Fibroblast of the aortic adventitia (primary cell): Measurements from ENCODE around the gene E2F4. TPM values are rescaled to one million over a fixed set of nuclear protein-coding genes. Genes with fewer than 3 reads are reported as not detected.

Experiments
- DNase-seq: peaks from one replicate; pipeline ENCODE4 v3.0.0-alpha.2; 2010; ENCODE audit warnings: low read depth
- H3K4me3 ChIP-seq: 2 replicates; pipeline ENCODE4 v1.5.1; 2011; ENCODE audit warnings: low read depth, mild to moderate bottlenecking, control low read depth, low read length, moderate library complexity
- CTCF ChIP-seq: IDR thresholded peaks from 2 replicates; pipeline ENCODE4 v1.5.1; 2011; ENCODE audit warnings: mild to moderate bottlenecking, low read length, control low read depth, inconsistent platforms; ENCODE audit not compliant: insufficient read depth
- total RNA-seq: library from RNA; depleted of rRNA; stranded (reverse); fragments of >200 nt; gene quantifications from 2 replicates; pipeline ENCODE4 v1.2.3, GENCODE V29; 2012; ENCODE audit warnings: low replicate concordance

Gene E2F4
- total RNA-seq, 1 donor: 47.5 TPM

DNA sequence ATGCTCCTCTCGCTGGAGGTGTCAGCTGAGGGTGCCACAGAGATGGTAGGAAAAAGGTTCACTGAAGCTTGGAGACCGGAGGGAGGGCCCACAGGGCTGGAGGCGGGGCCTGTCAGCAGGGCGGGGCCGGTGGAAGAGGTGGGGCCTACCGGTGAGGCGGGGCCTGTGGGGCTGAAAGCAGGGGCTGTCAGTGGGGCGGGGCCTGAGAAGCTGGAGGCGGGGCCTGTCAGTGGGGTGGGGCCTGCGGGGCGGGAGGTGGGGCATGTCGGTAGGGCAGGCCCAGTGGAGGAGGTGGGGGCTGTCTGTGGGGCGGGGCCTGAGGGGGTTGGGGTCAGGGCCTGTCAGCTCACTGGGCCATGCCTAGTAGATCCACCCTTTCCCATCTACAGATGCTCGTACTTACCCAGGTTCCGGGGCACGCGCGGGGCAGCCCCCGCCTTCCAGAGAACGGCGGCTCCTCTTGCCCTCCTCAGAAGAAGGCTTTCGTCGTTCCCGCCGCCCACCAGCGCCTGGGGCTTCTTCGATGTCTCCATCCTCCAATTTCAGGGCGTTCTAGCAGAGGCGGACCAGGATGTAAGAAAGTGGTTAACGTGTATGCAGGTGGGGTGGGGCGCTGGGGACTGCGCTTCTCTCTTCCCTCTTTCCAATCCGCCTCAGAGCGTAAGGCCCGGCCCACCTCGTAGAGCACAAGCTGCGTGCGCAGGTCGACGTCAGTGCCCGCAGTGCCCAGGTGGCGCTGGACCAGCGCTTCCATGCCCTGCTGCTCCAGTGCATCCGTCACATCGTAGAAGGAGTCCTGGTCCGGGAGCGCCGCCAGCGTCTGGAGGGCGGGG, 44.8 kb downstream of the E2F4 start:
- DNase-seq: peak; percentile 22
- H3K4me3 ChIP-seq: no peak overlapping the region
- no peak for TF ChIP-seq CTCF

GRCh38 chr16:67237396-67238277, 45.7 kb downstream of the E2F4 start:
- H3K4me3 ChIP-seq: no peak overlapping the region
- no peak for TF ChIP-seq CTCF
- no peak for DNase-seq

DNA sequence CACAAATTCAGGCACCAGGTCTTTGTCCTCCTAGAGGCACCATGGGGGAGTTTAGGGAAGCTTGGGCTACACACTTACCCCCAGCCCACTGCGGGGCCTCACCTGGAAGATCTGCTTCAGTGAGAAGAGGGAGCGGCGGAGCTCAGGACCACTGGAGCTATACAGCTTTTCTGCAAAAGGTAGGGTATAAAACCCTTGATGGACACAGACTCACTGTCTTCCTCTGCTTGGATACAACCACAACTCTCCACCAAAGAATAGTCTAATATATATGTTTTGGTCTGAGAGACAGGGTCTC, 46.3 kb downstream of the E2F4 start:
- H3K4me3 ChIP-seq: no peak overlapping the region
- no peak for TF ChIP-seq CTCF
- no peak for DNase-seq

DNA sequence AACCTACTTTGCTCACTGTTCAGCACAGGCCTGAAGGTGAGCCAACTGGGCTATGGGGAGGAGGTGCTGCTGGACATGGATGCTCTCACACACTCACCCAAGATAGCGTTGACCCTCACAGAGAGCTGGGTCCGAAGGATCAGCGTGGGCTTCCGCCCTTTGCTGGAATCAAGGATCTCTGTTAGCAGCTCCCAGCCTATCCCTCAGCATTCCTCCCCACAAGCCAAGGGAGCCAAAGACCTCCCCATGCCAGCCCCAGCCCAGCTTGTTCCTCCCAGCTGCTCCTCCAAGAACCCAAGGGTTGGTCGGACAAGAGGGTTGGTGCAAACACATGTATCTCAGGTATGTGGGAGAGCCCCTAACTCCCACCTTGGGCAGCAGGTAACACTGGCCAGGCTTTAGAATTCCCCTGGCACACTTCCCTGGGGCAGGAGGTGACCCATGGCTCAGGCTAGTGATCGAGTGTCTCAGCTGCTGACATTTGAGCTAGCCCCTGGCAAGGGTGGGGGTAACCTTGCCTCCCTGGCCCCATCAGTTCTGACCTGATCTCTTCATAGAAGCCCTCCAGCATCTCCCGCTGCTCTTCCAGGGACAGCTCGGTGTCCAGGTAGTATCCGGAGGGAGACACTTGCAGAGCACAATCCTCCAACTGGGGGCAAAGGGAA, 47.0 kb downstream of the E2F4 start:
- no peak for DNase-seq
- no peak for TF ChIP-seq CTCF
- H3K4me3 ChIP-seq: no peak overlapping the region

DNA sequence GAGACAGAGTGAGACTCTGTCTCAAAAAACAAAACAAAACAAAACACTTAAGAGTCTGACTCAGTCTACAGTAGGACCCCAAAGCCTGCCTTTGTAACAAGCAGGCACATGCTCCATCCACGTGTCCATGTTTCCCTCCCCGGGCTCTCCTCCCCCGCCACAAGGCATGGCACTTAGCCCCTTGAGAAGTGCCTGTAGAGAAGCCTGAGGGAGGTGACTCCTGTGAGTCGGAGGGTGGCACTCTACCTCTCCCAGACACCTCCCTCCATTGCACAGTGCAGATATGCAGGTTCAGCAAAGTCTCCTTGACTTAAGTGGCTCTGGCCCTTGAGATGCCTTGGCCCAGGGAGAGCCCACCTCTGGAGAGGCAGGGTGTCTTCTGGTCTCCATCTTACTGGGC, 48.6 kb downstream of the E2F4 start:
- DNase-seq: no peak
- no peak overlapping the region for H3K4me3 ChIP-seq
- no peak for TF ChIP-seq CTCF

DNA sequence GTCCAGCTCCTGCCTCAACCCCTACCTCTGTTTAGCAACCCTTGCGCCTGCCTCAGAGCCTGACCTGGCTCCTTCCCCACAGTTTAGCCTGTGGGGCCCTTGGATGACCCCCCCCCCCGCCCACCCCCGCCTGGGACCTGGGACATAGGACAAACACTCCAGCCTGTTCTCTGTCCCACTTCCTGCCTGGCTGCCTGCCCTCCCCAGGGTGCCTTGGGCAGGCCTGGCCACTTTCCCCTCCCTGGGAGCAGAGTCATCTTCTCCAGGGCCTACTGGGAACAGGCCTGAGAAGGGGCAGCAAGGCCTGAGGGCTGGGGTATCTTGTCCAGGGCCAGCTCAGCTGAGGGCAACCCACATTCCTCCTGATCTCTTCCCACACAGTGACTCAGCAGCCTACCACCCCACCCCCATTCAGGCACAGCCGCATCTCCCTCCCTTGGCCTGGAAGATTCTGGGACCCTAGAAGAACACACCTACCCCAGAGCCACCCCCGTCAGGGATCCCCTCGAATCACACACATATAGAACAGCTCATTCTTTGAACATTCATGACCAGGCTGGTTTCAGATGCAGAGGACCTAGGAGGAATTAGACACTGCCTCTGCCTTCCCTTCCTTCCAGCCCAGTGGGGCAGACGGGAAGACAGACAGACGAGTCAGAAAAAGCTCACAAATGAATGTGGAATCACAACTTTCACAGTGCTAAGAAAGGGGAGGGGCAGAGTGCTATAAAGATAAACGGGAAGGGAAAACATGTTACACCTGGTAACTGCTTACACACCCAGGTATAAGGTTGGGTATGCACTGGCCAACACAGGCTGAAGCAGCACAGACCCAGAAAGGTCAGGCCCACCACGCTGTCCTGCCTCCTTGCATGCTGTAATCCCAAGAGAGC, 49.3 kb downstream of the E2F4 start:
- no peak overlapping the region for H3K4me3 ChIP-seq
- DNase-seq: peak; percentile 70
- TF ChIP-seq CTCF: no peak
